Fibroblast of skin of abdomen (primary cell): ENCODE results near the gene MILR1. TPM values are rescaled to one million over a fixed set of nuclear protein-coding genes. Genes with fewer than 3 reads are reported as not detected.
A peak's percentile ranks its signal among the peaks of the same experiment; 100 is the strongest.
"Not testable (repeated sequence)": the region's sequence is repeated elsewhere in the genome, so short reads cannot be mapped to it uniquely, and the experiment has no call there.

Experiments
- DNase-seq: peaks from one replicate; pipeline ENCODE4 v3.0.0-alpha.2; 2013
- polyA plus RNA-seq, 2 experiments: library from polyadenylated mRNA; unstranded; fragments of 120-200 nt; gene quantifications; one replicate each; pipeline ENCODE4 v1.2.1, GENCODE V29; 2013; ENCODE audit not compliant: insufficient read length in 2 of 2

Gene MILR1
- polyA plus RNA-seq (2013, experiment 1 of 2; ENCODE audit: insufficient read length), result 0.90 TPM
- 0.94 TPM for polyA plus RNA-seq (2013, experiment 2 of 2; ENCODE audit: insufficient read length)

DNA sequence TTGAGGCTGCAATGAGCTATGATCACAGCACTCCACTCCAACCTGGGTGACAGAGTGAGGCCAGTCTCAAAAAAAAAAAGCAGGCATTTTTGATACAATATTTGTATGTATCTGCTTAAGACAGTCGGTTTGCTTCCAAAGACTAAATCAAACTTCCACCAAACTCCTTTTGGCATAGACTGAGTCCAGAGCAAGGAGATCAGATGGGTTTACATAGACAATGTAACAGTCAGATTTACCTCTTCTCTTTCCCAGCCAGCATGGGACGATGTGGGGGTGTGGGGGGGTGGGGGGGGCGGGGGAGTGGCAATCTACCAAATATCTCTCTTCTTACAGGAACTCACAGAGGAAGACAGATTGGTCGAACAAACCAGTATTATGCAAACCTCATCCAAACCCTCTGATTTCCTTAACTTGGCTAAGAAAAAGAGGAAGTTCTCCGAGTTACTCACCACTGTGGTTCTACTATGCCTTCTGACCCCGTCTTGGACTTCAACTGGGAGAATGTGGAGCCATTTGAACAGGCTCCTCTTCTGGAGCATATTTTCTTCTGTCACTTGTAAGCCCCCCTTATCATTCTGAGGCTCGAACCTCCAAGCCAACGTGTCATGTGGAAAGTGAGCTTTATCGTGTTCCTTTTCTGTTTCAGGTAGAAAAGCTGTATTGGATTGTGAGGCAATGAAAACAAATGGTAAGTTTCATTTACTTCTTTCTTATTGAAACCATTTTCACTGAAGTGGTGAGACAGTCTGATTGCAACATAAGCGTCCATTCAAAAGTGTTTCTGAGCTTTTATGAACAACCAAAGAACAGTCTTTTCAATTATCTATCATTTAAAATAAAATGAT, at the start of gene MILR1:
Gene MILR1 (plus strand): TSS at position 451 of the 848 bp plus-strand sequence. CDS start 54 bp downstream, at position 505.
- DNase-seq, result peak; percentile 75

DNA sequence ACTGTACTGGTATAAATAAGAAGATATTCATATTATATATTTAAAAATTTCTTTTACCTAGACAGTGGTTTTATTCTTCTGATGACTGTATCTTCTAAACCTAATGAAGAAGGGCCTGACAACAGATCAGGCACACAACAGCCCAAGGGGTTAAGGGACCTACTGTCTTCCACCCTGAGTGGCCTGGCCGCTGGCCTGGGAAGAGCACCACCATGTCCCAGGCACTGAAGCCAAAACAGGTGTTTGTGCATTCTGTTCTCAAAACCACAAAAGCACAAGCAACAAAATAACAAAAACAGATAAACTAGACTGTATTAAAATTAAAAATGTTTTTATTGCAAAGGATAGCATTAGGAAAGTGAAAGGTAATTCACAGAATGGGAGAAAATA, 49.2 kb upstream of the MILR1 start:
- DNase-seq, result no peak

- DNase-seq, result no peak
These were observed 48.3 kb upstream of the MILR1 start for GRCh38 chr17:64400642-64401041.

DNA sequence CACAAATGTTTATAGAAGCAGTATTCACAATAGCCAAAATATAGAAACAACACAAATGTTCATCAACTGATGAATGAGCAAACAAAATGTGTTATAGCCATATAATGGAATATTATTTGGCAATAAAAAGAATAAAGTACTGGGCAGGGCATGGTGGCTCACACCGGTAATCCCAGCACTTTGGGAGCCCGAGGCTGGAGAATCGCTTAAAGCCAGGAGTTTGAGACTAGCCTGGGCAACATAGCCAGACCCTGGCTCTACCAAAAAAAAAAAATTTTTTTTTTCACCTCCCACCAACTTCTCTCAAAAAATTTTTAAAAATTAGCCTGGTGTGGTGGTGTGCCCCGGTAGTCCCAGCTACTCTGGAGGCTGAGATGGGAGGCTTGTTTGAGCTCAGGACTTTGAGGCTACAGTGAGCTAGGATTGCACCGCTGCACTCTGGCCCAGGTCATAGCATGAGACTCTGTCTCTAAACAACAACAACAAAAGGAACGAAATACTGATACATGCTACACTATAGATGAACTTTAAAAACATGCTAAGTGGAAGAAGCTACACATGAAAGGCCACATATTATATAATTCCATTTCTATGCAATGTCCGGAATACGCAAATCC, 47.6 kb upstream of the MILR1 start:
- DNase-seq, result no peak

DNA sequence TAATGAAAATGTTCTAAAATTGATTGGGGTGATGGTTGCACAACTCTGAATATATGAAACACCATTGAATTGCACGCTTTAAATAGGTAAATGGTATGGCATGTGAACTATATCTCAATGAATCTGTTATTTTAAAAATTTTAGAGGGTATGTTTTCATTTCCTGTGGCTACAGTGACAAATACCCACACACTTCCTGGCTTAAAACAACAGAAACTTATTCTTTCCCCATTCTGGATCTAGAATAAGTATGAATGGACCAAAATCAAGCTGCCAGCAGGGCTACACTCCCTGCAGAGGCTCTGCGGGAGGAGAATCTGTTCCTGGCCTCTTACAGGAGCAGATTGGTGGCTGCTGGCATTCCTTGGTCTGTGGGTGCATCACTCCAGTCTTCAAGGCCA, 47.0 kb upstream of the MILR1 start:
- no peak for DNase-seq

- no peak for DNase-seq
These were observed 46.4 kb upstream of the MILR1 start for GRCh38 chr17:64402469-64402868.

DNA sequence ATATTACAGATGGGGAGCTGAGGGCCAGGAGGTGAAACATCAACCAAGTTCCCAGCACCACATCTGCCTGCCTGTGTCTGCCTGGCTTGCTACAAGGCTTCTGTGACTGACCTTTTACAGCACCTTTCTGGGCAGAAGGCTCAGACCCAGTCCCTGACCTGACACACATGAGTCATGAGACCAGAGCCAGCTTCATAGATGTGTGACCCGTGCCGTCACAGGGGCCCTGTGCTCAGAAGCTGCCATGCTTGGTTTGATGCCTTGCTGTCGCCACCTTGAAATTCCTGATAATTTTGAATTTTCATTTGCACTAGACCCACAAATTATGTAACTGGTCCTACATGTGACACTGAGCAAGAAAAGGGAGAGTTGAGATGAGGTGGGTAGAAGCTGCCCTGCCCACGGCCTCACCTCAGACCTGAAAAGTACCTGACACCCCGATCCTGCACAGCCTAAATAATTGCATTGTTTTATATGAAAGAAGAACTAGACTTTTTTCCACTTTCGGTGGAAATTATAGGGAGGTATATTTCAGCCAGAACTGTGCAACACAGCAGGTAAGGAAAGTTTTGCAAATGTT, 44.9 kb upstream of the MILR1 start:
- DNase-seq, result no peak

GRCh38 chr17:64406321-64407200, 42.4 kb upstream of the MILR1 start:
- DNase-seq, result no peak

DNA sequence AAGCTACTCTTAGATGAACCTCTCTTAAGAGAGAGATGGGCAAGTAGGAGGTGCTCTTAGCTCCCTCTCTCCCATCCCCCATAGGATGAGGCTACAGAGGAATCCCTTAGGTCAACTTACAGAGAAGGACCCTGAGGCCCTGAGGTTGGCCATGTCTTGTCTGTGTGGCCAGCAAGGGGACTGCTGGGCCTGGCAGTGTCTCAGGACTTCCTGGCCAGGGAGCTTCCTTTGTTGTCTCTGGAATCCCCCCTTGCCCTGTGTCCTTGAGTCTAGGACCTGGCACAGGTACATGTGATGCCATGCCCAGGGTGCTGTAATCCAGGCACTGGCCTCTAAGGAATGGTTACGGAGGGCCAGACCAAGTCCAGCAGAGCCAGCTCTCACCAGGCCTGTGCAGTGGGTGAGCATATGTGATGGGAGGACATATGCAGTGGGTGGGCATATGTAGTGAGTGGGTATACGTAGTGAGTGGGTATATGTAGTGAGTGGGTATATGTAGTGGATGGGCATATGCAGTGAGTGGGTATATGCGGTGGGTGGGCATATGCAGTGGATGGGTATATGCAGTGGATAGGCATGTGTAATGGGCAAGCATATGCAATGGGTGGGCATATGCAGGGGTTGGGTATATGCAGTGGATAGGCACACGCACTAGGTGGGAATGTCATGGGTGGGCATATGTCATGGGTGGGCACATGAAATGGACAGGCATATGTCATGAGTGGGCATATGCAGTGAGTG, 38.0 kb upstream of the MILR1 start:
- no peak for DNase-seq

DNA sequence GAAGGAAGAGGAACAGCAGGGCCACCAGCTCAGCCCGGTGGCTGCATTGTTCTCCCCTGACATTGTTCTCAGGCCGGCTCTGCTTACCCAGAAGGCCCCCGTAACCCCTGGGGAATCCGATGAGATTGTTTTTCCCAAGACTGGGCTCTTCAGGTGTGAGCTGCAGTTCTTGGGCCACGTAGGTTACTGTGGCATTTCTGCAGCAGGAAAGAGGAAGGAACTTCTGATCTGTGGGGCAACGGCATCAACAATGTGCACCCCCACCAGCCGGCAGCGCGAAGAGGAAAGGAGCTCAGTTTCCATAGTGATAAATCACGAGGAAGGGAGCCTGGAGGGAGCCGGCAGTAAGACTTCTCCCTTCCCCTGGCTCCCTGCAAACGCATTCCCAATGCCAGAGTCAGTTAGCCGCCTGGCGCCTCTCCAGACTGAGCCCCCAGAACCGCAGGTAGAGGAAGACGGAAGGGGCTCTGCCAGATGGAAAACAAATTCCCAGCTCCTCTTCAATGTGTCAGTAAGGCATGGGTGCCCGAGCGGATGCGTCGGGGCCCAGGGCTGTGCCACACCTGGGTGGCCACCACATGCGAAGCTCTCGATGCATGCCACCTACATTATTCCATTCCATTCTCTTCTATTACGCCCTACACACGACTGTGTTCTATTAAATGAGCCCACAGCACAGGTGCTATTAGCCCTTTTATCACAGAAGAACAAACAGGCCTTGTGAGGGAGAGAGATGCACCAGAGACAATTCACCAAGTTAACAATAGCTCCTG, 36.7 kb upstream of the MILR1 start:
- peak; percentile 53 for DNase-seq

DNA sequence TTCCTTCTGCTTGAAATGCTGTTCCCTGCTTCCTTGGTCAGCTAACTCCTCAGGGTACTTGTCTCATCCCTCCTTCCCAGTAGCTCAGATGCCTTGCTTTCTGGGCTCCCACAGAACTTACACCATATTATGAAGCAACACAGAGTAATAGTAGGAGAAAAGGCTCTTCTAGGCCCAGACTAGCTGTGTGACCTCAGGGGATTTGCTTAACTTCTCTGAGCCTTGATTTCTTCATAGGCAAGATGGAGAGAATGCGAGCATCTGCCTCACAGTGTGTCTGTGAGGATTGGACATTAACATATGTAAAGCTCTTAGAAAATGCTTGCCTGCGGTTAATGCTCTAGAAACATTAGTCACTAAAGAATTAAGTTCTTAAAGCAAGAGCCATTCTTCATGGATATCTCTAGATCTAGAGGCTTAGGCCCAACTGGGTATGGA, 36.0 kb upstream of the MILR1 start:
- peak; percentile 45 for DNase-seq

GRCh38 chr17:64413513-64413912, 35.4 kb upstream of the MILR1 start:
- no peak for DNase-seq

GRCh38 chr17:64418506-64419339, 30.2 kb upstream of the MILR1 start:
- peak; percentile 62 for DNase-seq

DNA sequence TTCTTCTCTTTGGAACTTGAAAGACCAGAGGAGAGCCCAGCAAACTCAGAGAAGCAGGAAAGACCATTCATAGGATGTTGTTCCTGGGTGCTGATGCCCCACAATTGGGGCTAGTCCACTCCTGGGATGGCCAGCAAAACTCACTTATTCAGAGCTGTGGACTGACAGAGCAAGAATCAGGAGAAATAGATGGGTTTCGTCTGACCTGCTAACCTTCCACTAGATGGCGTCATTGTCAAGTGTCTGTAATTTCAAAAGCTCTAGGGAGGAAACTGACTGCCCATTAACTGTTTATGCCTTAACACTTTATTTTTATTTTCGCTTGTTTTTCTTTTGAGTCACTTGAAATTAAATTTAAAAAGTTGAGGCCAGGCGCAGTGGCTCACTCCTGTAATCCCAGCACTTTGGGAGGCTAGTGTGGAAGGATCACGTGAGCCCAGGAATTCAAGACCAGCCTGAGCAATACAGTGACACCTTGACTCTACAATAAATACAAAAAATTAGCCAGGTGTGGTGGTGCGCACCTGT, 28.7 kb upstream of the MILR1 start:
- peak; percentile 80 for DNase-seq

GRCh38 chr17:64422121-64422520, 26.8 kb upstream of the MILR1 start:
- not testable (repeated sequence) for DNase-seq

- DNase-seq, result peak; percentile 22
These were observed 25.0 kb upstream of the MILR1 start for GRCh38 chr17:64423881-64424280.

- DNase-seq, result peak; percentile 23
These were observed 24.5 kb upstream of the MILR1 start for GRCh38 chr17:64424324-64424849.

DNA sequence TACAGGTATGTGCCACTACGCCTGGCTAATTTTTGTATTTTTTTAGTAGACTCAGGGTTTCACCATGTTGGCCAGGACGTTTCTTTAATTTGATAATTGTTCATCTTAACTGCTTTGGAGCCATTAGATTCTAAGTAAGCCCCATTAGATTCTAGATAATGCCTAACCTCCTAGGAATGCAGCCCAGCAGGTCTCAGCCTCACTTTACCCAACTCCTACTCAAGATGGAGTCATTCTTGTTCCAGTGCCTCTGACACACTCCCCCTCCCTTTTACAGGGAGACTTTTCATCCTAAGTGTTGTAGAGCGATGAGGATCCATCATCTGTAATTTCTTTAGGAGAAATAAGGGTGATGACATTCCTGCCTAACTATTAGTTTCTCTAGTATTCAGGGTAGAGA, 23.7 kb upstream of the MILR1 start:
- DNase-seq, result no peak

GRCh38 chr17:64426596-64426995, 22.3 kb upstream of the MILR1 start:
- no peak for DNase-seq
